ENCODE data around the gene SOCS1. TPM values are rescaled to one million over a fixed set of nuclear protein-coding genes. Genes with fewer than 3 reads are reported as not detected.

The SOCS1 gene
- total RNA-seq, 1 donor from 2014 or later: 2.9 TPM

DNA sequence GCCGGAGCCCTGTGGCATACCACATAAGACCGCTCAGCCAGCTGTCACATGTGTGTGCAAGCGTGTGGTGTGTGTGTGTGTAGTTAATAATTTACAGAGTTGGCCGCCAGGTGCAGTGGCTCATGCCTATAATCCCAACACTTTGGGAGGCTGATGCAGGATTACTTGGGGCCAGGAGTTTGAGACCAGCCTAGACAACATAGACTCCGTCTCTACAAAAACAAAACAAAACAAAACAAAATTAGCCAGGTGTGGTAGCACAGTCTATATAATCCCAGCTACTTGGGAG, 20.4 kb downstream of the SOCS1 start:
- H3K9me3 ChIP-seq (replicated peaks): no peaks in the 10 kb centered on the region
- no peak overlapping the region for H3K27ac ChIP-seq (replicated peaks)
- DNase-seq: no peak
- H3K4me3 ChIP-seq: no peak overlapping the region
- intact Hi-C loops (cut with micrococcal nuclease): no loop called here
- no peaks in the 10 kb centered on the region for H3K27me3 ChIP-seq (ENCODE audit: low read depth)
- TF ChIP-seq CTCF (IDR thresholded peaks at IDR 0.05; ENCODE audit: borderline replicate concordance): no peak
- no peaks in the 10 kb centered on the region for H3K36me3 ChIP-seq
- H3K4me1 ChIP-seq: peaks cover 16% of the 10 kb centered on the region

GRCh38 chr16:11234884-11235702, 20.9 kb downstream of the SOCS1 start:
- DNase-seq: no peak
- Histone ChIP-seq H3K27me3 (ENCODE audit: low read depth) (no peaks in the 10 kb centered on the region), H3K4me1 (peaks cover 13% of the 10 kb centered on the region), H3K9me3 (replicated peaks) (no peaks in the 10 kb centered on the region), H3K27ac (replicated peaks) (no peak overlapping the region), H3K36me3 (no peaks in the 10 kb centered on the region), H3K4me3 (no peak overlapping the region)
- intact Hi-C loops (cut with micrococcal nuclease): no loop called here
- TF ChIP-seq CTCF (IDR thresholded peaks at IDR 0.05; ENCODE audit: borderline replicate concordance): no peak

GRCh38 chr16:11233727-11234376, 22.2 kb downstream of the SOCS1 start:
- Histone ChIP-seq H3K4me3 (no peak overlapping the region), H3K9me3 (replicated peaks) (no peaks in the 10 kb centered on the region), H3K36me3 (no peaks in the 10 kb centered on the region), H3K27ac (replicated peaks) (no peak overlapping the region), H3K4me1 (peaks cover 9% of the 10 kb centered on the region), H3K27me3 (ENCODE audit: low read depth) (no peaks in the 10 kb centered on the region)
- no peak for DNase-seq
- TF ChIP-seq CTCF (IDR thresholded peaks at IDR 0.05; ENCODE audit: borderline replicate concordance): no peak
- intact Hi-C loops (cut with micrococcal nuclease): no loop called here

- no peak for TF ChIP-seq CTCF (IDR thresholded peaks at IDR 0.05; ENCODE audit: borderline replicate concordance)
- no peaks in the 10 kb centered on the region for H3K27me3 ChIP-seq (ENCODE audit: low read depth)
- H3K9me3 ChIP-seq (replicated peaks): no peaks in the 10 kb centered on the region
- peaks cover 9% of the 10 kb centered on the region for H3K4me1 ChIP-seq
- peak overlapping the region; percentile 15 for H3K4me3 ChIP-seq
- intact Hi-C loops (cut with micrococcal nuclease): no loop called here
- no peak for DNase-seq
- no peak overlapping the region for H3K27ac ChIP-seq (replicated peaks)
- H3K36me3 ChIP-seq: no peaks in the 10 kb centered on the region
Observed at GRCh38 chr16:11232852-11233726, 22.9 kb downstream of the SOCS1 start.

- H3K9me3 ChIP-seq (replicated peaks): no peaks in the 10 kb centered on the region
- DNase-seq: no peak
- no peak for TF ChIP-seq CTCF (IDR thresholded peaks at IDR 0.05; ENCODE audit: borderline replicate concordance)
- no peak overlapping the region for H3K27ac ChIP-seq (replicated peaks)
- H3K4me3 ChIP-seq: no peak overlapping the region
- H3K27me3 ChIP-seq (ENCODE audit: low read depth): no peaks in the 10 kb centered on the region
- intact Hi-C loops (cut with micrococcal nuclease): no loop called here
- no peaks in the 10 kb centered on the region for H3K36me3 ChIP-seq
- peaks cover 9% of the 10 kb centered on the region for H3K4me1 ChIP-seq
Observed at GRCh38 chr16:11232302-11232851, 23.6 kb downstream of the SOCS1 start.

Data from left ventricle myocardium inferior (tissue), 1 donor.